GM06990 (cell line): ENCODE measurements around the gene TRAFD1.

ENCODE experiments used
- DNase-seq: peaks from one replicate; pipeline ENCODE4 v3.0.0-alpha.2; 2011; ENCODE audit not compliant: insufficient read length; ENCODE audit errors: extremely low read depth
- H3K27me3 ChIP-seq: replicated peaks from 2 replicates; pipeline ENCODE4 v1.6.0; 2011; ENCODE audit warnings: low read length; ENCODE audit not compliant: control insufficient read depth, insufficient read depth
- H3K36me3 ChIP-seq: 2 replicates; pipeline ENCODE4 v1.5.1; 2011; ENCODE audit warnings: low read length; ENCODE audit not compliant: control insufficient read depth, insufficient read depth
- H3K4me3 ChIP-seq: replicated peaks from 2 replicates; pipeline ENCODE4 v1.5.1; 2011; ENCODE audit warnings: low read depth, mild to moderate bottlenecking, control low read depth, low read length
- CTCF ChIP-seq: IDR thresholded peaks from 2 replicates; pipeline ENCODE4 v1.5.1; 2011; ENCODE audit warnings: low read length, control low read depth, mild to moderate bottlenecking, inconsistent platforms; ENCODE audit not compliant: insufficient read depth, poor library complexity, severe bottlenecking

Gene TRAFD1

GRCh38 chr12:112166051-112167015 is 41.0 kb downstream of the TRAFD1 start:
- no peak for TF ChIP-seq CTCF
- H3K36me3 ChIP-seq = peaks cover 37% of the 10 kb centered on the region
- no peak for DNase-seq

GRCh38 chr12:112167031-112167461 is 41.7 kb downstream of the TRAFD1 start:
- peaks cover 36% of the 10 kb centered on the region for H3K36me3 ChIP-seq
- H3K4me3 ChIP-seq = no peak overlapping the region
- H3K27me3 ChIP-seq = no peaks in the 10 kb centered on the region
- no peak for TF ChIP-seq CTCF
- no peak for DNase-seq

More at GRCh38 chr12:112166051-112167015, 41.0 kb downstream of the TRAFD1 start:
- H3K27me3 ChIP-seq = no peaks in the 10 kb centered on the region
- no peak overlapping the region for H3K4me3 ChIP-seq

GRCh38 chr12:112167718-112168525 is 42.6 kb downstream of the TRAFD1 start:
- Histone ChIP-seq H3K4me3 (no peak overlapping the region), H3K27me3 (no peaks in the 10 kb centered on the region), H3K36me3 (peaks cover 41% of the 10 kb centered on the region)
- no peak for TF ChIP-seq CTCF
- DNase-seq = no peak

- no peak for TF ChIP-seq CTCF
- Histone ChIP-seq H3K27me3 (no peaks in the 10 kb centered on the region), H3K36me3 (peaks cover 37% of the 10 kb centered on the region), H3K4me3 (no peak overlapping the region)
- no peak for DNase-seq
Observed at GRCh38 chr12:112168561-112168971, 43.2 kb downstream of the TRAFD1 start.

- no peak for DNase-seq
- TF ChIP-seq CTCF = no peak
- no peak overlapping the region for H3K4me3 ChIP-seq
- no peaks in the 10 kb centered on the region for H3K27me3 ChIP-seq
- H3K36me3 ChIP-seq = peaks cover 36% of the 10 kb centered on the region
Observed at GRCh38 chr12:112169161-112169872, 44.0 kb downstream of the TRAFD1 start.
